Sigmoid colon (tissue), 4 donors: ENCODE measurements around the gene GGT6.

ENCODE experiments used
- POLR2A ChIP-seq, 2 donors: fragments of 450-650 bp; IDR thresholded peaks; one replicate each; pipeline ENCODE4 v1.6.1; 2016; ENCODE audit warnings: antibody characterized with exemption in 2 of 2, mild to moderate bottlenecking in 2 of 2, moderate library complexity in 2 of 2
- POLR2AphosphoS5 ChIP-seq, 4 donors: sonication (generic); formaldehyde crosslinking; IDR thresholded peaks; one replicate each; pipeline ENCODE4 v1.6.1; 2017; ENCODE audit warnings: antibody characterized with exemption in 4 of 4
- TF ChIP-seq, protein P1 (sequence below), 4 experiments: fragments of 450-650 bp in 3 of 4; fragments of 200-600 bp in 1 of 4; IDR thresholded peaks; one replicate each; pipeline ENCODE4 v1.5.1; 2016 to 2019; ENCODE audit warnings: antibody characterized with exemption in 4 of 4, mild to moderate bottlenecking in 3 of 4, moderate library complexity in 2 of 4

DNA sequence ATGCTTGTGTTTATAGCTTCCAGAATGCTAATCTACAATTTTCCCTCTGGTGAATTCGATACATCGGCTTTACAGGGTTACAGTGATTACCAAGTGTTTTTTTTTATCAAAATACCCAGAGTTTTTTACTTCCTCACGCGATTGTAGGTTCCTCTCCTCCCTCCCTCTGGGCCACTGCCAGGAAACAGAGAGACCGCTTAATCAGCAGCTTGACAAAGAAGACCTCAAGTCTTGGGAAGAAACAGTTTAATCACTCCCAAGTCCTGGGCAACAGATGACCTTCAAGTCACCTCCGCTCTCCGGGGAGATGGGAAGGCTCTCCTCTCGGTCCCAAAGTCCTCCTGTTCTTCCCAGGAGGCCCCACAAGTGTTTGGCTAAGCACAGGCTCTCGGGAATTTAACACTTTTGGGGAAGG is 47.4 kb upstream of the GGT6 start:
- no peak for TF ChIP-seq POLR2A (IDR thresholded peaks at IDR 0.05)
- TF ChIP-seq, protein P1, sequence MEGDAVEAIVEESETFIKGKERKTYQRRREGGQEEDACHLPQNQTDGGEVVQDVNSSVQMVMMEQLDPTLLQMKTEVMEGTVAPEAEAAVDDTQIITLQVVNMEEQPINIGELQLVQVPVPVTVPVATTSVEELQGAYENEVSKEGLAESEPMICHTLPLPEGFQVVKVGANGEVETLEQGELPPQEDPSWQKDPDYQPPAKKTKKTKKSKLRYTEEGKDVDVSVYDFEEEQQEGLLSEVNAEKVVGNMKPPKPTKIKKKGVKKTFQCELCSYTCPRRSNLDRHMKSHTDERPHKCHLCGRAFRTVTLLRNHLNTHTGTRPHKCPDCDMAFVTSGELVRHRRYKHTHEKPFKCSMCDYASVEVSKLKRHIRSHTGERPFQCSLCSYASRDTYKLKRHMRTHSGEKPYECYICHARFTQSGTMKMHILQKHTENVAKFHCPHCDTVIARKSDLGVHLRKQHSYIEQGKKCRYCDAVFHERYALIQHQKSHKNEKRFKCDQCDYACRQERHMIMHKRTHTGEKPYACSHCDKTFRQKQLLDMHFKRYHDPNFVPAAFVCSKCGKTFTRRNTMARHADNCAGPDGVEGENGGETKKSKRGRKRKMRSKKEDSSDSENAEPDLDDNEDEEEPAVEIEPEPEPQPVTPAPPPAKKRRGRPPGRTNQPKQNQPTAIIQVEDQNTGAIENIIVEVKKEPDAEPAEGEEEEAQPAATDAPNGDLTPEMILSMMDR (IDR thresholded peaks at IDR 0.05): no peak
- TF ChIP-seq POLR2AphosphoS5 (IDR thresholded peaks at IDR 0.05): no peak
